HepG2 (cell line): ENCODE data around the gene ZNF853.
A peak's percentile ranks its signal among the peaks of the same experiment; 100 is the strongest.

Experiments used
- CTCF ChIP-seq: sonication (generic); formaldehyde crosslinking; IDR thresholded peaks from 2 replicates; pipeline ENCODE4 v1.5.0; 2020; ENCODE audit warnings: mild to moderate bottlenecking, missing genetic modification reagents, moderate library complexity
- HNRNPUL1 ChIP-seq: fragments of 200-400 bp; formaldehyde crosslinking; IDR thresholded peaks from 2 replicates; pipeline ENCODE4 v1.6.1; 2017; ENCODE audit warnings: low read depth, mild to moderate bottlenecking, low read length, moderate library complexity
- ZNF746 ChIP-seq: sonication (generic); formaldehyde crosslinking; IDR thresholded peaks from 2 replicates; pipeline ENCODE4 v1.8.0; 2022; ENCODE audit warnings: mild to moderate bottlenecking, missing genetic modification reagents
- ZSCAN22 ChIP-seq: sonication (generic); formaldehyde crosslinking; IDR thresholded peaks from 2 replicates; pipeline ENCODE4 v1.4.0; 2020; ENCODE audit warnings: mild to moderate bottlenecking, missing genetic modification reagents

DNA sequence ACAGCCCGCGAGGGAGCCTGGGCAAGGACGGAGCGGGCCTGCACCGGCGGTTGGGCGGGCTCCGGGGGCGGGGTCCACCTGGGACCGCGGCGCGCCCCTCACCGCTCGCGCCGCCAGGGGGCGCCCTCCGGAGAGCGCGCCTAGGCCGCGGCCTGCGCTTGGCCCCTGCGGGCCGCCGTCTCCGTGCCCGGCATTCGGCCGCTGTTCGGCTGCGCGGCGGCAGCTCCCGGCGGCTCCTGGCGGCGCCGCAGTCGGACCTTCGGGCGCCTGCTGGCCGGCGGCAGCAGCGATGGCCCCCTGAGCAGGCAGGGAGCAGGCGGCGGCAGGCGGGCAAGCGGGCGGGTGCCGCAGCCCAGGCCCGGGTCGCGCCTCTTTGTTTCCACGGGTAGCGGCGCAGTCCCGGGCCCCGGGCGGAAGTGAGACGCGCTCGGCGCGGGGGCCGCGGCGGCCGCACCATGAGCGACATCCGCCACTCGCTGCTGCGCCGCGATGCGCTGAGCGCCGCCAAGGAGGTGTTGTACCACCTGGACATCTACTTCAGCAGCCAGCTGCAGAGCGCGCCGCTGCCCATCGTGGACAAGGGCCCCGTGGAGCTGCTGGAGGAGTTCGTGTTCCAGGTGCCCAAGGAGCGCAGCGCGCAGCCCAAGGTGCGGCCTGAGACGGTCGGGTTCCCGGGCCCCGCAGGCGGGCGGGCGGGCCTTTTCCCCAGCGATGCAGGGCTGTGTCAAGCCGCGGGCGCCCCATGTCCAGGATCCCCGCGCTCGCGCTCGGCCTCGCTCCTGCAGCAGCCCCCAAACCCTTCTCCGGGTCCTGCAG lies 25.4 kb upstream of the ZNF853 start, which contains the start of gene INTS15:
- TF ChIP-seq CTCF (CRISPR knock-in tag) (peak; percentile 66), ZNF746 (CRISPR knock-in tag) (no peak), HNRNPUL1 (no peak), ZSCAN22 (no peak)
